GM19193 (cell line): Measurements from ENCODE around the gene NOL4.

Experiments used
- POLR2A ChIP-seq: IDR thresholded peaks from 4 replicates; pipeline ENCODE4 v1.6.1; 2011; ENCODE audit not compliant: insufficient read depth, insufficient read length; ENCODE audit errors: extremely low read depth

Gene NOL4, protein sequence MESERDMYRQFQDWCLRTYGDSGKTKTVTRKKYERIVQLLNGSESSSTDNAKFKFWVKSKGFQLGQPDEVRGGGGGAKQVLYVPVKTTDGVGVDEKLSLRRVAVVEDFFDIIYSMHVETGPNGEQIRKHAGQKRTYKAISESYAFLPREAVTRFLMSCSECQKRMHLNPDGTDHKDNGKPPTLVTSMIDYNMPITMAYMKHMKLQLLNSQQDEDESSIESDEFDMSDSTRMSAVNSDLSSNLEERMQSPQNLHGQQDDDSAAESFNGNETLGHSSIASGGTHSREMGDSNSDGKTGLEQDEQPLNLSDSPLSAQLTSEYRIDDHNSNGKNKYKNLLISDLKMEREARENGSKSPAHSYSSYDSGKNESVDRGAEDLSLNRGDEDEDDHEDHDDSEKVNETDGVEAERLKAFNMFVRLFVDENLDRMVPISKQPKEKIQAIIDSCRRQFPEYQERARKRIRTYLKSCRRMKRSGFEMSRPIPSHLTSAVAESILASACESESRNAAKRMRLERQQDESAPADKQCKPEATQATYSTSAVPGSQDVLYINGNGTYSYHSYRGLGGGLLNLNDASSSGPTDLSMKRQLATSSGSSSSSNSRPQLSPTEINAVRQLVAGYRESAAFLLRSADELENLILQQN

DNA sequence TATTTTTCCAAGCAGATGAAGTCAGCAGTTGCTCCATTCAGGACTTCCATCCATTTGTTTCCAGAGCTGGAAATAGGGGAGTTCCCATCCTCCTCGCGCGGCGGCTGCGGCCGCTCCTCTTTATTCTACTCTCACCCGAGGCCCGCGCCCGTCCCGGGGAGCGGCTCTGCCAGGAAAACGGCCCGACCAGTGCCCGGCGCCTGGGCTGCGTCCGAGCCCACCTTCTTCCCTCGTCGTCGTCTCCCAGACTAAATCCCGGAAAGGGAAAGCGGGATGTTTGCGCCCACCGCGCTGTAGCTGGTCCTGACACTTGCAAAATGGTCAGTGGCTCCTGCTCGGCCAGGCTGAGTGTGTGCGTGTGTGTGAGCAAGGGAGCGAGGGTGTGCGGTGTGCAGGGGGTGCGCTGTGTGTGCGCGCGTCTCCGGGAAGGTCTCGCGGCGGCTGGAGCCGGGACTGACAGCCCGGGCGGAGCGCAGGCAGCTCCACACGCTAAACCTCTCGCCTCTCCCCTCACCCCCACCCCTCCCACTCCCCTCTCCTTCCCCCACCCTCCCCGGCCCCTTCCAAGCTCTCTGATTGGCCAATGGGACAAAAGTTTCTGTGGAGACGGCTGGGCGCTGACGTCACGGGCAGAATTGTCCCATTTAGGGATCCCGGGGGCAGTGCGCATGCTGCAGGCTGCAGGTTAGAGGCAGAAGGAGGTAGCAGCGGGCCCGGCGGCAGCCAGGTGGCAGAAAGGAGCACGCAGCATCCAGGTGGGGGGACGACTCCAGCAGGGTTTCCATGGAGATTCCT, at the start of gene NOL4:
Gene NOL4, minus strand, starts transcription at position 491 of the 795 bp plus-strand sequence. CDS start 1,660 bp downstream, outside the sequence.
- TF ChIP-seq POLR2A = peak; percentile 38

DNA sequence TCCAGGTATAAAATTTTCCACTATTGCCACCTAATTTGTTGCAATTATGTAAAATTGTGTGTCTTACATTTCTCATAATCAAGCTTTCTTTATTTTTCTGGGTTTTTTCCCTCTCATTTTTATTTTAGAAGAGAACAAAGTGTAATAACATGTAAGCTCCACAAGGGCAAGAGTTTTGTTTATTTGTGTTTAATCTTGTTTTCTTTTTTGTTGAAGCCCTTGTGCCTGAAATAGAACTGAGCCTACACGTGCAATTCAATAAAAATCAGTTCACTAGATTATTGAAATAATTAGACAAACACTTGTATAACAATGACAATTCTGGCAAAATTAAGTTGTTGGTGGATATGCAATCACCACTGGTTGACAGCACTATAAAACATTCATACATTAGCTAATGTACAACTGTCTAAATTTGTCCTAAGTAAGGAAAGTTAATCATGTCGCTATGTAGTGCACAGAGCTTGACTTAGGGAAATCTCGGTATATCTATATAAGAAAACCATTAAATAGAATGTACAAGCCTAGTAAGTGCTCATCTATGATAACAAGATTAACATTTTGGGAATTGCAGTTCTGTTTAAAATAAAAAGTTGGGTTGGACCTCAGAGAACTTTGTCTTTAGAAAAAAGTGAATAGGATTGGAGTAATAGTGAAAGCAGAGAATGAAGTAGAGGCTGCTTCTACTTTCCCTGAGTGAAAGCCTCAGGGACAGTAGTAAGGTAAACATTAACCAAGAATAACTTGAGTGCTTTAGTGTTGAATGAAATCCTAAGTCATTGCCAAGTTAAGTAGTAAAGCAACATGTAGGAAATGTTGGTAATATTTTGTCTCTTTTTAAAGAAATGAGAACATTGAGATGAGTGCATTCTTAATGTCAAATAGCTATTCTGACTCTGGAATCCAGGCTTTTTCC, 37.4 kb upstream of the NOL4 start:
- TF ChIP-seq POLR2A = no peak

GRCh38 chr18:34258176-34258575, 33.5 kb upstream of the NOL4 start:
- TF ChIP-seq POLR2A = no peak

- no peak for TF ChIP-seq POLR2A
Observed at GRCh38 chr18:34251919-34252318, 27.2 kb upstream of the NOL4 start.

DNA sequence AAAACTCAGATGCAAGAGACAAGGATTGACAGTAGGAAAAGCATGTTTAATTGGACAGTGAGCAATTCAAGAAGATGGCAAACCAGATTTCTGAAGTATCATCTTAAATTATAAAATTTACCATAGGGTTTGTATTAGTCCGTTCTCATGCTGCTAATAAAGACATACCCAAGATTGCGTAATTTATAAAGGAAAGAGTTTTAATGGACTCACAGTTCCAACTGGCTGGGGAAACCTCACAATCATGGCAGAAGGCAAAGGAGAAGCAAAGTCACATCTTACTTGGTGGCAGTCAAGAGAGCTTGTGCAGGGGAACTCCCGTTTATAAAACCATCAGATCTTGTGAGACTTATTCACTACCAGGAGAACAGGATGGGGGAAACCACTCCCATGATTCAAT, 24.0 kb upstream of the NOL4 start:
- no peak for TF ChIP-seq POLR2A

DNA sequence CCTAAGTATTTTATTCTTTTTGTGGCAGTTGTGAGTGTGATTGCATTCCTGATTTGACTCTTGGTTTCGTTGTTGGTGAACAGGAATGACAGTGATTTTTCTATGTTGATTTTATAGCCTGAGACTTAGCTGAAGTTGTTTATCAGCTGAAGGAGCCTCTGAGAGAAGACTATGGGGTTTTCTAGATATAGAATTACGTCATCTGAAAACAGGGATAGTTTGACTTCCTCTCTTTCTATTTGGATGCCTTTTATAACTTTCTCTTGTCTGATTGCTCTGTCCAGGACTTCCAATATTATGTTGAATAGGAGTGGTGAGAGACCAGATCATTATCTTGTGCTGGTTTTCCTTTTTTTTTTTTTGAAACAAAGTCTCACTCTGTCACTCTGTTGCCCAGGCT, 18.0 kb upstream of the NOL4 start:
- no peak for TF ChIP-seq POLR2A

- no peak for TF ChIP-seq POLR2A
Observed at GRCh38 chr18:34225218-34225553, 473 bp upstream of the NOL4 start.

GRCh38 chr18:34223893-34224422, 755 bp downstream of the NOL4 start:
- TF ChIP-seq POLR2A = no peak

- no peak for TF ChIP-seq POLR2A
Observed at GRCh38 chr18:34223164-34223892, 1.4 kb downstream of the NOL4 start.

DNA sequence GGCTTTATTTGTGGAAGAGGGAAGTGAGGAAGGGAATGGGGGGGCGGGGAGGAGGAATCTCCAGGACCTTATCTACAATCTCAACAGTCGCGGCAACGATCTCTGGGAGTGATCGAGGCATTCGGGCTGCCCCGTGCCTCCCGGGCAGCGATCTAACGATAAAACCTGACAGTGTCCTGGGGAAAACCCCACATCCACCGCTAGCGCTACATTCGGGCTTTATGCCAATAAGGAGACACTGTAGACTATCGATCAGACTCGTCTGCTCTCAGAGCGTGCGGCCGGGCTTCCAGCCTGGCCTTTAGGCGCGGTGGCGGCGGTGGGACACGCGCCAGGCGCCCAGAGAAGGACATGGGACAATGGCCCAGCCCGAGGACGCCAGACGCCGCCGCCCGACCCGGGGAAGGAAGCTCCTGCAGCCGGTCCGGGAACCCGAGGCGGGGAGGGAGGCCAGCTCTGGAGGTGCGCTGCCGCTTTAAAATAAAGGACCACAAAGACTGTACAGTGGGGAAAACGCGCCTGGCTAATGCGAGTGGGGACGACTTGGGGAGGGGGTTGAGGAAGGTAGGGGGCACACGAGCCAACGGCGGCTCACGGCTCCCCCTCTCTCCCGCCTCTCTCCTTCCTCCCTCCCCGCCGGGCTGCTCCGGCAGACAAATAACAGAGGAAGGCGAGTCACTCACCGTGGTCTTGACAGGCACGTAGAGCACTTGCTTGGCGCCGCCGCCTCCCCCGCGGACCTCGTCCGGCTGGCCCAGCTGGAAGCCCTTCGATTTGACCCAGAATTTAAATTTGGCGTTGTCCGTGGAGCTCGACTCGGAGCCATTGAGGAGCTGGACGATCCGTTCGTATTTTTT, 2.2 kb downstream of the NOL4 start:
- no peak for TF ChIP-seq POLR2A

- TF ChIP-seq POLR2A = no peak
Observed at GRCh38 chr18:34221971-34222306, 2.8 kb downstream of the NOL4 start.

DNA sequence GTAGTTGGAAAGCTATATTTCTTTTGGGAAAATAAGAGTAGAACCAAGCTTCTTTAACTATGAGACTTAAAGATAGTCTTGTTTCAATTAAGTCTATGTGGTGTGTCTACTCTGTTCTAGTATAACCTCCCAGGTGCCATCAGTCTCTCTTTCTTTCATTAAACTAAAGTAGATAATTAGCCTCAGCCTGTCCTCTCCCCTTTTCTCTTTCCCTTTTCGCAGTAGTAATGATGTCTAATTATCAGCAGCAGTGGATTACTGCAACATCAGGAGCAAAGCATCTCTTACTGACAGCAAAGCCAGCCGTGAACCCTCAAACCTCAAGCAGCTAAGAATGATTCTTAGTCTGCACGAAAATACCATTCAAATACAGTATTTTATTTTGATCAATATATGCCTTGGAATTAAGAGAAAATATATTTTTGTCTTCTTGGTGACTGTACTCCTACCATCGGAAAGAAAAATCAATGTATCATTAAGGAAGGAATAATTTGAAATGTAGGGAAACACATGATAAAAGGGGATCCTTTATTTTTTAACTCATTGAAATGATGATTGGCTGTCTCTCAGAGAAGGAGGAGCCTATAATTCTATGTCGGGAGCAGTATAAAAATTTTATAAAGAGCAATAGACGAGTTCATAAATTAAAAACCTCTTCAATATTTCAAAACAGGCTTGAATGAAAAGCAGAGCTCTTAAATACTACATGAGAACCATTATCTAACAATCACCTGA, 4.5 kb downstream of the NOL4 start:
- TF ChIP-seq POLR2A = no peak
